Measurements from ENCODE around the gene TSPAN13.

DNA sequence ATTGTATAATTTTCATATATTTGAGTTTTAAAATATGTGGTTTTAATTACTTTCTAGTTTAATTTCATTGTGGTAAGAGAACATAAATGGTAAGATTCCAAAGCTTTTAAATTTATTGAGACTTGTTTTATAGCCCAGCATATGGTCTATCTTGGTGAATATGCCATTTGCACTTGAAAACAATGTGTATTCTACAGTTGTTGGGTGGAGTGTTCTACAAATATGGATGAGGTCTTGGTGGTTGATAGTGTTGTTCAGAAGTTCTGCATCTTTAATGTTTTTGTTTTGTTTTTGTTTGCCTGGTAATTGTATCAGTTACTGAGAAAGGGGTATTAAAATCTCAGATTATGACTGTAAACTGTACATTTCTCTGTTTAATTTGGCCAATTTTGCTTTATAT lies 37.6 kb upstream of the TSPAN13 start:
- TF ChIP-seq, protein P1, sequence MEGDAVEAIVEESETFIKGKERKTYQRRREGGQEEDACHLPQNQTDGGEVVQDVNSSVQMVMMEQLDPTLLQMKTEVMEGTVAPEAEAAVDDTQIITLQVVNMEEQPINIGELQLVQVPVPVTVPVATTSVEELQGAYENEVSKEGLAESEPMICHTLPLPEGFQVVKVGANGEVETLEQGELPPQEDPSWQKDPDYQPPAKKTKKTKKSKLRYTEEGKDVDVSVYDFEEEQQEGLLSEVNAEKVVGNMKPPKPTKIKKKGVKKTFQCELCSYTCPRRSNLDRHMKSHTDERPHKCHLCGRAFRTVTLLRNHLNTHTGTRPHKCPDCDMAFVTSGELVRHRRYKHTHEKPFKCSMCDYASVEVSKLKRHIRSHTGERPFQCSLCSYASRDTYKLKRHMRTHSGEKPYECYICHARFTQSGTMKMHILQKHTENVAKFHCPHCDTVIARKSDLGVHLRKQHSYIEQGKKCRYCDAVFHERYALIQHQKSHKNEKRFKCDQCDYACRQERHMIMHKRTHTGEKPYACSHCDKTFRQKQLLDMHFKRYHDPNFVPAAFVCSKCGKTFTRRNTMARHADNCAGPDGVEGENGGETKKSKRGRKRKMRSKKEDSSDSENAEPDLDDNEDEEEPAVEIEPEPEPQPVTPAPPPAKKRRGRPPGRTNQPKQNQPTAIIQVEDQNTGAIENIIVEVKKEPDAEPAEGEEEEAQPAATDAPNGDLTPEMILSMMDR (optimal IDR thresholded peaks at IDR 0.05 in 1 of 3, IDR thresholded peaks at IDR 0.05 in 1 of 3, conservative IDR thresholded peaks at IDR 0.05 in 1 of 3; ENCODE audit: extremely low read depth in 1 of 3, insufficient read depth in 2 of 3, low read length in 3 of 3), result no peak
- no peak for TF ChIP-seq EZH2 (IDR thresholded peaks at IDR 0.05; ENCODE audit: low read length)
